ENCODE results near the gene SAP30L.

GRCh38 chr5:154456540-154456939 is 10.7 kb downstream of the SAP30L start:
- TF ChIP-seq ZNF274 (IDR thresholded peaks at IDR 0.05; ENCODE audit: low read depth, low read length) (no peak), YY1 (IDR thresholded peaks at IDR 0.05; ENCODE audit: insufficient read depth, insufficient read length) (no peak)

All from NT2/D1 (cell line).